Central memory CD8-positive, alpha-beta T cell (primary cell): Measurements from ENCODE around the gene EFHD1.
"Not testable (repeated sequence)": the region's sequence is repeated elsewhere in the genome, so short reads cannot be mapped to it uniquely, and the experiment has no call there.

Source experiments
- ATAC-seq: fragments of 150-1000 bp; cut with Tn5 transposase; replicated peaks from 2 replicates; pipeline ENCODE4 v1.10.0; 2022; ENCODE audit warnings: mild to moderate bottlenecking, moderate FRiP score, moderate number of reproducible peaks; ENCODE audit not compliant: poor library complexity, severe bottlenecking; ENCODE audit errors: extremely low read depth
- DNase-seq, 2 donors: peaks; one replicate each; pipeline ENCODE4 v3.0.0; 2021; ENCODE audit warnings: low spot score in 2 of 2
- H3K27ac Mint-ChIP-seq: one replicate; pipeline ENCODE4 v1.8.0; 2022; ENCODE audit warnings: low read depth, mild to moderate bottlenecking, moderate library complexity, mixed read lengths
- H3K27me3 Mint-ChIP-seq: one replicate; pipeline ENCODE4 v1.8.0; 2022; ENCODE audit warnings: mixed read lengths
- H3K36me3 Mint-ChIP-seq: one replicate; pipeline ENCODE4 v1.8.0; 2022; ENCODE audit warnings: mild to moderate bottlenecking, moderate library complexity, mixed read lengths; ENCODE audit not compliant: insufficient read depth
- H3K4me1 Mint-ChIP-seq: one replicate; pipeline ENCODE4 v1.8.0; 2022; ENCODE audit warnings: mixed read lengths
- H3K4me3 Mint-ChIP-seq: one replicate; pipeline ENCODE4 v1.8.0; 2022; ENCODE audit warnings: mild to moderate bottlenecking, moderate library complexity, mixed read lengths
- H3K9me3 Mint-ChIP-seq: one replicate; pipeline ENCODE4 v1.8.0; 2022; ENCODE audit warnings: mixed read lengths

Gene EFHD1

DNA sequence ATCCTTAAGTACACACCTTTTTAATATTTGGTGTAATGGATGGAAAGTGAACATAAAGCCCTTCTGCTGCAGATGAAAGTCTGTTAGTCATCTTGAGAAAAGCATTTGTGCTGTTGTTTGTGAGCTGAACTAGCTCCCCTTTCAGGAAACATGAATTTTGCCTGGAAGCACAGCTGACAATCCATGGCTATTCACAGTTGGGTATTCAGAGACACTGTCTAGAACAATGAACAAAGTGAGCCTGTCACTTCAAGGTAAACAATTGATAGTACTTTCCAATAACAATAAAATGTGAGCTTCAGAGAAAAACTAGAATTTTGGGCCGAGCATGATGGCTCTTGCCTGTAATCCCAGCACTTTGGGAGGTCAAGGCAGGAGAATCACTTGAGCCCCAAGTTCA is 6.8 kb upstream of the EFHD1 start:
- Mint-ChIP-seq H3K27me3 (peaks cover 40% of the 10 kb centered on the region), H3K9me3 (no peaks in the 10 kb centered on the region), H3K4me3 (no peak overlapping the region), H3K27ac (no peak overlapping the region), H3K4me1 (no peaks in the 10 kb centered on the region), H3K36me3 (no peaks in the 10 kb centered on the region)
- DNase-seq, result no peak
- ATAC-seq, result no peak

DNA sequence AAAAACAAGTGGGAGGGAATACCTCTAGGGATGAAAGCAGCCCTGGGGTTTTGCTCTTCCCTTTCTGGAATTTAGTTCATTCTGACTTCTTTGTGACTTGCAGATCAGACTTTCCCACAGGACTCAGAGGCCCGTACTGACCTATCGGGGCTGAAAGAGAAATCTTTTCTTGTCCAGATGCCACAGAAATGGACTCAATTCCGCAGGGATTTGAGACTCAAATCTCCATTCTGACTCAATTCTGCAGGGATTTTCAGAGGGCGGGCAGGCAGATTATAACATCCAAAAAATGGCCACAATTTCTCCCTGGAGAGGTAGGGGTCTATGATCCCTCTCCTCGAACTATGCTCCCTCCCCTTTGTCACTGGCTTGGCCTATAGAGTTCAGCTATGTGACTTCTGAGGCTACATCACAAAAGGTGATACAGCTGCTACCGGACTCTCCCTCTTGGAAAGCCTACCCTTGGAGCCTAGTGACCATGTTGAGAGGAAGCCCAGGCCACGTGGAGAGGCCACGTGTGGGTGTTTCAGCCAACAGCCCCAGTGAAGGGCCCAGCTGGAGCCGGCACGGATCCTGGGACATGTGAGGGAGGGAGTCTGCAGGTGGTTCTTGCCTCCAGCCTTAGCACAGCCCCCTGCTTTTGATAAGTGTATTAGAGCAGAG is 4.8 kb upstream of the EFHD1 start:
- Mint-ChIP-seq H3K4me1 (peaks cover 7% of the 10 kb centered on the region), H3K27me3 (peaks cover 40% of the 10 kb centered on the region), H3K4me3 (no peak overlapping the region), H3K27ac (no peak overlapping the region), H3K36me3 (no peaks in the 10 kb centered on the region), H3K9me3 (no peaks in the 10 kb centered on the region)
- no peak for ATAC-seq
- no peak for DNase-seq

DNA sequence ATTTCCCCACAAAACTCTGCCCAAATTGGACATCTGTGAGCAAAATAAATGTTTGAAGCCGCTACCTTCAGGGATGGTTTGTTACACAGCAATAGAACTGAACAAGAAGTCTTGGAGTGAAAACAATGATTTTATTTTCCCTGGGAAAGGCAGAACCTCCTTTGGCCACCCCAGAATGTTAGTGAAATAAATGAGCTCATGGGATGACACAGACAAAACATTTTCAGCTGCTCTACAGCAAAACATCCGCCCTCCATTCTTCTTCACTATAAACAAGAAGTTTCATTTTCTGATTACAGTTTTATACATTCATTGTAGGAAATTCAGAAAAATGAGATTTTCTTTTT is 4.3 kb upstream of the EFHD1 start:
- no peaks in the 10 kb centered on the region for H3K9me3 Mint-ChIP-seq
- H3K4me1 Mint-ChIP-seq, result peaks cover 7% of the 10 kb centered on the region
- ATAC-seq (no peak), DNase-seq (no peak)
- H3K27me3 Mint-ChIP-seq, result peaks cover 38% of the 10 kb centered on the region
- H3K36me3 Mint-ChIP-seq, result no peaks in the 10 kb centered on the region
- no peak overlapping the region for H3K4me3 Mint-ChIP-seq
- H3K27ac Mint-ChIP-seq, result no peak overlapping the region

DNA sequence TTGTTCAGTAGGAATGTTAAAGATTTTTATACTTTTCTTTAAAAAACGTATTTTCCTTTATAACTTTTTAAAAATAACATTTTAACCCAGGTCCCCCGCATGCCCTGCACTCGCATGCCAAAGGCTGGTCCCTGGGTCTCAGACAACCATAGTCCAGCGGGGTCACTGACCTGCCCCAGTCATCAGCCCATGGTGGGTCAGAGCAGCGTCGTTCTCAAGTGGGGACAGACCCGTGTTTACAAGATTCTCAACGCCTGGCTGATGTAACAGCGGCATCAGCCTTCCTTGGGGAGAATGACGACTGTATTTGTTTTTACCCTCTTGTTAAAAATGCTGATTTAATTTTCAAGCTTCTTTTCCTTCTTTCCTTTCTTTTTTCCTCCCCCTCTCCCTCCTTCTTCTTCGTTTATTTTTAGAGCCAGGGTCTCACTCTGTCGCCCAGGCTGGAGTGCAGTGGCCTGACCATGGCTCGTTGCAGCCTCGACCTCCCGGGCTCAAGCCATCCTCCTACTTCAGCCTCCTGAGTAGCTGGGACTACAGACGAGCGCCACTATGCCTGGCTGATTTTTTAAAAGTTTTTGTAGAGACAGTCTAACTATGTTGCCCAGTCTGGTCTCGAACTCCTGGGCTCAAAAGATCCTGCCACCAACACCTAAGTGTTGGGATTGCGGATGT is 1.0 kb upstream of the EFHD1 start:
- Mint-ChIP-seq H3K4me3 (peak overlapping the region; percentile 50), H3K9me3 (no peaks in the 10 kb centered on the region), H3K27ac (no peak overlapping the region), H3K36me3 (no peaks in the 10 kb centered on the region), H3K27me3 (peaks cover 56% of the 10 kb centered on the region), H3K4me1 (peaks cover 7% of the 10 kb centered on the region)
- DNase-seq, result no peak
- no peak for ATAC-seq

DNA sequence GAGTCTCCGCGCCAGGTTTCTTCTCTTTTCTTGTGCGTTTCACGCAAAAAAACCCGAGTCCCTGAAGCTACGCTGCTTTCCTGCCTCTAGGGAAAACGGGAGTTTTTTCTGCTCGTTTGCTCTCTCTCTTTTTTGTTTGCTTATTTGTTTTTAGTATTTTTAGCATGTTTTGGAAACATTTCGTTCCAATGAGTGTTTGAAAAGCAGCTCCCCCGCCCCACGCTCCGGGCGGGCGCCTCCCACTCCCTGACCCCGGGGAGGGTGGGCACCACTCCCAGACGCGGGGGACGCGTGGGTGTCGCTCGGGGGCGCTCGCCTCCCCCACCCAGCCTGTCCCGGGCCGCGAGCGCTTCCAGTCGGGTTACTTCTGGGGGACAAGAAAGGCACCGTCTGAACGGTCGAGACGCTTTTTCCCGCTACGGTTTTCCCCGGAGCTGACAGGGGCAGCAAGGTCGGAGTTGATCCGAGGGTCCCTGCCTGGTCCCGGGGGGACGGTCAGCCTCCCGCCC is 446 bp upstream of the EFHD1 start:
- H3K4me3 Mint-ChIP-seq, result peak overlapping the region; percentile 50
- DNase-seq, result no peak
- H3K27ac Mint-ChIP-seq, result no peak overlapping the region
- H3K4me1 Mint-ChIP-seq, result peaks cover 7% of the 10 kb centered on the region
- no peaks in the 10 kb centered on the region for H3K9me3 Mint-ChIP-seq
- H3K27me3 Mint-ChIP-seq, result peaks cover 62% of the 10 kb centered on the region
- ATAC-seq, result no peak
- H3K36me3 Mint-ChIP-seq, result no peaks in the 10 kb centered on the region

DNA sequence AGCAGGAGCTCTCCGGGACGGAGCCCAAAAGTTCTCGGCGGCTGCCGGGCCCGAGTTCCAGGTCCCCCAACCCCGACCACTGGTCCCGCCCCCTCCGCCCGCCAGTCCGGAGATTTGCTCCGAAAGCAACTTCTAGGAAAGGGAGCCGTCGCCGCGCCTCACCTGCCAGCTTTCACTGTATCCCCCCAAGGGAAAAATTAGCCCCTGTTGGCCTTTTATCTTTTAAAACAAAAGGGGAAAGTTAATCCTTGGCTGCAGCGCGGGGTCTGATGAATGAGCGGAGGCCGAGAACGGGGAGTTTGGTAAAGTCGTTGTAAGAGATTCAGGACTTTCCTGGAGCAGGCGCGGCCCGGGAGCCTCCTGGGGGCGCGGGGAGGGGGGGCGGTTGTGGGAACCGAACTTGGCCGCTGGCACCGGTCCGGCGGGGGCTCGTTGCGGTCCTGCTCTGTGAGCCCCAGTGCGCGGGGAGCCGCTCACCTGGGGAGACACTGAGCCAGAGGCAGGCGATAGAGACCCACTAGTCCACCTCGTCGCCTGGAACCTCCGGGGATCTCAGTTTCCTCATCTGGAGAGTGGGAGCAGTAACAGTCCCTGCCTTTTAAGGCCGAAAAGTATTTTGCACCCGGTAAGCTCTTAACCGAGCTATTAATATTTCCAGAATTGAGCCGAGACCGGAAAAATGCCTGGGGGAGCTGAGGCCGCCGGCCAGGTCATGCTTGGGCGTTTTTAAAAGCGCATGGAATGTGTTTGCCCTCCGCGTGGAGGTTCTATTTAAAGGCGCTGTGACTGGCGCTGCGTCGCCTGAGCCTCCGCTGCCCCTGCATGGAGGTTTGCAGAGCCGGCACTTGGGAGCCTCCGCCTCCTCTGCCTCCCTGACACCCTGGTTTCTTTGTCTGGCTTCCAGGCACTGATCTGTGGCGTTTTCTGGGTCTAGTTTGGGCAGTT is 1.1 kb downstream of the EFHD1 start:
- Mint-ChIP-seq H3K9me3 (no peaks in the 10 kb centered on the region), H3K4me3 (peak overlapping the region; percentile 18), H3K4me1 (peaks cover 7% of the 10 kb centered on the region), H3K27me3 (peaks cover 77% of the 10 kb centered on the region), H3K36me3 (no peaks in the 10 kb centered on the region), H3K27ac (no peak overlapping the region)
- ATAC-seq (no peak), DNase-seq (no peak)

DNA sequence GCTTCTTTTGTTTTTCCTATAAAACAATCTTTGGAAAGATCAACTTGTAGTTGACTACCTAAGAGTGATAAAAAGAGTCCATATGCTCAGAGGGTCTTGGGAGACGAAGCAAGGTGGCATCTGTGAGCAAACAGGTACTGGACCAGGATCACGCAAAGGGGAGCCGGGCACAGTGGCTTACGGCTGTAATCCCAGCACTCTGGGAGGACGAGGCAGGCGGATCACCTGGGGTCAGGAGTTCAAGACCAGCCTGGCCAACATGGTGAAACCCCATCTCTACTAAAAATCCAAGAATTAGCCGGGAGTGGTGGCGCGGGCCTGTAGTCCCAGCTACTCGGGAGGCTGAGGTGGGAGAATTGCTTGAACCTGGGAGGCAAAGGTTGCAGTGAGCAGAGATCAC is 2.0 kb downstream of the EFHD1 start:
- not testable (repeated sequence) for H3K4me3 Mint-ChIP-seq, H3K9me3 Mint-ChIP-seq, H3K4me1 Mint-ChIP-seq, H3K36me3 Mint-ChIP-seq, H3K27ac Mint-ChIP-seq, ATAC-seq, DNase-seq
- peaks cover 81% of the 10 kb centered on the region for H3K27me3 Mint-ChIP-seq

DNA sequence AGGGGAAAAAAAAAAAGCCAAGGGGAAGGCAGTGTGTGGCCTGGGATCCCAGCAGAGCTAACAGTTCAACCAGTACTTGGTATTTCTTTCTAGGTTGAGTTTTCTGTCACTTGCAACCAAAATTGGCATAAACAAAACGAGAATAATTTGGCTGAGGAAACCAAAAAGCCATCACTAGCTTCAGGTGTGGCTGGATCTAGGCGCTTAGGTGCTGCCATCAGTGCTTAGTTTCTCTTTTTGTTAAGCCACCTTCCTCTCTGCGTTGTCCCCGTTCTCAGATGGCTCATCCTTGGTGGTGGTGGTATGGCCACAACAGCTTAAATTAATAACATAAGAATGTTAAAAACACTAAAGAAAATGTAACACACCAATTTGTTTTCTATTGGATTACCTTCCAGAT is 2.4 kb downstream of the EFHD1 start:
- H3K27me3 Mint-ChIP-seq, result peaks cover 79% of the 10 kb centered on the region
- H3K27ac Mint-ChIP-seq, result no peak overlapping the region
- H3K9me3 Mint-ChIP-seq, result no peaks in the 10 kb centered on the region
- no peak overlapping the region for H3K4me3 Mint-ChIP-seq
- DNase-seq, result no peak
- ATAC-seq, result no peak
- no peaks in the 10 kb centered on the region for H3K36me3 Mint-ChIP-seq
- peaks cover 7% of the 10 kb centered on the region for H3K4me1 Mint-ChIP-seq

DNA sequence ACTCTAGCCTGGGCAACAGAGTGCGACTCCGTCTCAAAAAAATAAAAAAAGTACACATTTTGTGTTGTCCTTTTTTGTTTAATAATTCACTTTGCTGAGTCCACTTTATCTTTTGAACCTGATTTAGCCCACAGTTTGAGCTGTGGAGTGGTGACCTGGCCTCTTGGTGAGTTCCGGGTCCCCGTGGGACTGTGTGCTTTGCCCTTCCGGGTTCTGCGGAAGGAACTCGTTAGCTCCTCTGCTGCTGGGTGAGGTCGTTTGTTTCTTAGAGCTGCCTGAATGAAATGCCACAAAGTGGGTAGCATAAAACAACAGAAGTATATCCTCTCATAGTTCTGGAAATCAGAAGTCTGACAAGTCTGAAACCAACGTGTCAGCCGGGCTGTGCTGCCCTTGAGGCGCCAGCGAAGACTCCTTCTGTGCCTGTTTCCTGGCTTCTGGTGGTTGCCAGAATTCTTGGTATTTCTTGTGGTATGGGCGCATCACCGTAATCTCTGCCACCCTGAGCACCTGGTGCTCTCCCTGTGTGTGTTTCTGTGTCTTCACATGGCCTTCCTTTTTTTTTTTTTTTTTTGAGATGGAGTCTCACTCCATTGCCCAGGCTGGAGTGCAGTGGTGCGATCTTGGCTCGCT is 3.5 kb downstream of the EFHD1 start:
- no peaks in the 10 kb centered on the region for H3K36me3 Mint-ChIP-seq
- H3K27ac Mint-ChIP-seq, result no peak overlapping the region
- DNase-seq (no peak), ATAC-seq (no peak)
- H3K4me1 Mint-ChIP-seq, result peaks cover 7% of the 10 kb centered on the region
- no peak overlapping the region for H3K4me3 Mint-ChIP-seq
- H3K27me3 Mint-ChIP-seq, result peaks cover 71% of the 10 kb centered on the region
- no peaks in the 10 kb centered on the region for H3K9me3 Mint-ChIP-seq

DNA sequence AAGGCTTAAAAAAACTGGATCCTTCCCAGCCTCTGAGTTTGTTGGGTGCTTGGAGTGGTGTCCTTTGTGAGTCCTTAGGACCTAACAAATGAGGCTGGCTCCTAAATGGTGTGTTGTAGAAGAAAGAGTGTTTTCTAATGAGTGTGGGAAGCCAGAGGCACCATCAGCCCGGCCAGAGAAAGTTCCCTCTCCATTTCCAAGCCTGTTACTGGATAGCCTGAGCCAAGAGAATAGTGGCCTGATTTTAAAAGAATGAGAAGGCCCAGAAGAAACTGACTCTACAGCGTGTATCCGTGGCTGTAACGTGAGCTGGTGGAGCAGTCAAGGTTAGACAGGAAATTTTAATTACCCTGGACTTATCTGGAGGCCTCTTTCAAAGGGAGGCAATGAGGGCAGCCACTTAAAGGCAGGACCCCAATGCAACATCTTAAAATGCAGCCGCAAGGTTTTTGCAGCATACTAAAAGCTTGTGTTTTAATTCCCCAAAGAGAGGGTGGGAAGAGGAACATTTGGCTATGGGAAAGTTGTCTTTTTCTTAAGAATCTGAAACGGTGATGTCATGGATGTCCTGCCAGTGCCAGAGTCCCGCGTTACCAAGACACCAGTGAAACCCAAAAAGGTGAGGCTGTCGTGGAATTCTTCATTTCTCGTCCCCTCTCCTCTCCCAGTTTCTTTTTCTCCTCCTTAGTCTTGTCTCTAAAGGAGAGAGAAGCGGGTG is 4.6 kb downstream of the EFHD1 start:
- H3K4me3 Mint-ChIP-seq, result no peak overlapping the region
- H3K36me3 Mint-ChIP-seq, result no peaks in the 10 kb centered on the region
- H3K27ac Mint-ChIP-seq, result no peak overlapping the region
- no peak for ATAC-seq
- no peak for DNase-seq
- no peaks in the 10 kb centered on the region for H3K4me1 Mint-ChIP-seq
- peaks cover 61% of the 10 kb centered on the region for H3K27me3 Mint-ChIP-seq
- no peaks in the 10 kb centered on the region for H3K9me3 Mint-ChIP-seq

DNA sequence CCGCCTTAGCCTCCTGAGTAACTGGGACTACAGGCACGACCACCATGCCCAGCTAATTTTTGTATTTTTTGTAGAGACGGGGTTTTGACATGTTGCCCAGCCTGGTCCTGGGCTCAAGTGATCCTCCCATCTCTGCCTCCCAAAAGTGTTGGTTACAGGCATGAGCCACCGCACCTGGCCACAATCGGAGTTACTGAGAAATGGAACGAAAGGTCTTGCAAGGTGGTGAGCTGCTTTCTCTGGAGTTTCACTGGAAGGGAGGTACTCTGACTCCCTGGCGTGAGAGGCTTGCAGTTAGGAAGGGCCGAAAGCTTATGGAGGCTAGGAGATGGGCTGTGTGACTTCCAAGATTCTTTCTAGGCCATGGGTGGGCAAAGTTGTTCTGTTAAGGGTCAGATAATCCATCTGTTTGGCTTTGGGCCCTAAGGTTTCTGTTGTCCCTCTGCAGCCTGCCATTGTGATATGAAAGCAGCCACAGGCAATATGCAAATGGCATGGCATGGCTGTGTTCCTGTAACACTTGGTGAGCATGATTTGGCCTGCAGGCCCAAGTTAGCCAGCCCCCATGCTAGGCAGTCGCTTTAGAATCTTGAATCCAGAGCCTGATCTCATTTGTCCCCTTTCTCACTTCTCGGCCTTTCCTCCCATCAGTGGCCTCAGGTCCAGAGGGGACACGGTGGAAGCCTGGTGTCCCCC is 7.9 kb downstream of the EFHD1 start:
- H3K27me3 Mint-ChIP-seq, result peaks cover 44% of the 10 kb centered on the region
- H3K36me3 Mint-ChIP-seq, result peaks cover 1% of the 10 kb centered on the region
- H3K27ac Mint-ChIP-seq, result no peak overlapping the region
- H3K9me3 Mint-ChIP-seq, result no peaks in the 10 kb centered on the region
- no peaks in the 10 kb centered on the region for H3K4me1 Mint-ChIP-seq
- ATAC-seq, result no peak
- DNase-seq, result no peak
- H3K4me3 Mint-ChIP-seq, result no peak overlapping the region

DNA sequence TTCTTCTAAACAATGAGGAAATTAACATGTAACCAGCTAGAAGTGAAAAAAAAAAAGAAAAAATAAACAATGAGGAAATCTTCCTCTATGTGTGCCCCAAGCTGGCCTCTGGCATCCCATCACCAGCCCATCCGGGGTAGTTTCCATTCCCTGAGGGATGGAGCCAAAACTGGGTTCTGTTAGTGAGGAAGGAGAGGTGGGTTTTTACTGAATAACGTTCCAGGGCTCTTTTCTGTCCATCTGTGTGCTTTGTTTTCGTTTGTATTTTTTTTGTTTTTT is 9.7 kb downstream of the EFHD1 start:
- ATAC-seq, result no peak
- no peak overlapping the region for H3K4me3 Mint-ChIP-seq

More for the DNA sequence above, 9.7 kb downstream of the EFHD1 start:
- Mint-ChIP-seq H3K27me3 (peaks cover 26% of the 10 kb centered on the region), H3K27ac (no peak overlapping the region), H3K4me1 (no peaks in the 10 kb centered on the region), H3K9me3 (no peaks in the 10 kb centered on the region), H3K36me3 (peaks cover 1% of the 10 kb centered on the region)
- DNase-seq, result no peak
